Mesangial cell (primary cell): ENCODE data around the gene TBC1D26. TPM values are rescaled to one million over a fixed set of nuclear protein-coding genes. Genes with fewer than 3 reads are reported as not detected.

Source experiments
- total RNA-seq: library from RNA; depleted of rRNA; stranded (reverse); fragments of >200 nt; gene quantifications from 2 replicates; pipeline ENCODE4 v1.2.3, GENCODE V29; 2015

Gene TBC1D26
- total RNA-seq, result under 0.01 TPM in 1 of 2 replicates, not detected in the other

DNA sequence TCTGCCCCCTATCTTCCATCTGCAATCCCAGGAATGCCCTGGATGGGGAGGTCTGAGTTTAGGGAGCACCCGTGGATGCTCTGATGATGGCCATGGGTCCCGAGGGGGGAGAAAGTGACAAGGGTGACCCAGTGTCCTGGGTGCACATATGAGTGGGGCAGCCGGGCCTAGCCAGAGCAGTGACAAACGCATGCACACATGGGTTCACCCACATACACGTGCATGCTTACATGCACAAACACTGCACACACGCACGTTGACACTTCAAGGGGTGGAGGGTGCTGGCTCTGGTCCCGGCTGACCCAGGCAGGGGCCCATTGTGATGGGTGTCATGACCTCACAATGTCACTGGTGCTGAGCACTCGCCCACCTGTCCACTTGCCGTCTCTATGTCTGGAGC lies at the start of gene TBC1D26:
TSS of gene TBC1D26 (plus strand) at position 384 of the 400 bp plus-strand sequence. CDS start 3,066 bp downstream, outside the sequence.

GRCh38 chr17:15683824-15684478 lies 48.1 kb upstream of the TBC1D26 start, which contains the start of gene TRIM16:
Gene TRIM16, minus strand, starts transcription at chr17:15684311. Its CDS starts 32,702 bp downstream, at chr17:15651609.

DNA sequence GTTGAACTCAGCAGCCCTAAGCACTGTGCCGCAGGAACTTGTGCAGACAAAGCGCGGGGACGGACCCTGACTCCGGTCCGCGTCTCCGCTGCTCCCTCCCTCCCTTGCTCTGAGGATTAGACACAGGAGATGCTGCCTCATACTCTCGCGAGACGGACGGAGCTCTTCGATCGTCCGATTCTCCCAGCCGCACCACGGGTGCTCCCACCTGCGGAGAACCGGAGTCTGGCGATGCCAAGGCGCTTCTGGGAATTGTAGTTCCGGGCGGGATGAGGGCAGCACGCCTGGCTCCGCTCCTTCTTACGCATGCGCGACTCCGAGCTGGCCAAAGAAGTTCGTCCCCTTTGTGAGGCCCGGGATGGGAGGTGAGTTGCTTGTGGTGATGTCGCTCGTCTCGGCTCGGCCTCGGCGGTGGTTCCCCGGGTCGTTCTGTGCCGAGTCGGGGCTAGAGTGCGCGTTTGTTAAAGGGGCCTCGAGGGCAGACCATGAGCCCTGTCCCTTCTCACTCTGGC lies 32.6 kb upstream of the TBC1D26 start, which contains the start of gene ZNF286A:
TSS of gene ZNF286A (plus strand) at position 340 of the 512 bp plus-strand sequence. CDS start 578 bp downstream, outside the sequence.

Other genes starting within 250 kb of the TBC1D26 start
- gene TVP23C, start 168.8 kb upstream of the TBC1D26 start, total RNA-seq, result 2.6 and 7.4 TPM in 2 replicates
- gene FBXW10B, start 112.6 kb upstream of the TBC1D26 start, total RNA-seq, result not detected in 2 replicates
- gene TRIM16, start 48.0 kb upstream of the TBC1D26 start, total RNA-seq, result 27.9 and 32.1 TPM in 2 replicates
- 29.2 and 29.3 TPM in 2 replicates for gene ZNF286A, start 32.5 kb upstream of the TBC1D26 start, total RNA-seq
- 6.3 and 16.3 TPM in 2 replicates for gene ADORA2B, start 212.8 kb downstream of the TBC1D26 start, total RNA-seq